Renal cortical epithelial cell (primary cell): ENCODE results near the gene M1AP. TPM values are rescaled to one million over a fixed set of nuclear protein-coding genes. Genes with fewer than 3 reads are reported as not detected.
"Not testable (repeated sequence)": the region's sequence is repeated elsewhere in the genome, so short reads cannot be mapped to it uniquely, and the experiment has no call there.

Experiments used
- DNase-seq: peaks from one replicate; pipeline ENCODE4 v3.0.0-alpha.2; 2011; ENCODE audit warnings: low read depth
- total RNA-seq: library from RNA; depleted of rRNA; stranded (reverse); fragments of >200 nt; gene quantifications from 2 replicates; pipeline ENCODE4 v1.2.3, GENCODE V29; 2014

Gene M1AP
- total RNA-seq, 1 donor from 2014 or later, result 0.85 TPM

DNA sequence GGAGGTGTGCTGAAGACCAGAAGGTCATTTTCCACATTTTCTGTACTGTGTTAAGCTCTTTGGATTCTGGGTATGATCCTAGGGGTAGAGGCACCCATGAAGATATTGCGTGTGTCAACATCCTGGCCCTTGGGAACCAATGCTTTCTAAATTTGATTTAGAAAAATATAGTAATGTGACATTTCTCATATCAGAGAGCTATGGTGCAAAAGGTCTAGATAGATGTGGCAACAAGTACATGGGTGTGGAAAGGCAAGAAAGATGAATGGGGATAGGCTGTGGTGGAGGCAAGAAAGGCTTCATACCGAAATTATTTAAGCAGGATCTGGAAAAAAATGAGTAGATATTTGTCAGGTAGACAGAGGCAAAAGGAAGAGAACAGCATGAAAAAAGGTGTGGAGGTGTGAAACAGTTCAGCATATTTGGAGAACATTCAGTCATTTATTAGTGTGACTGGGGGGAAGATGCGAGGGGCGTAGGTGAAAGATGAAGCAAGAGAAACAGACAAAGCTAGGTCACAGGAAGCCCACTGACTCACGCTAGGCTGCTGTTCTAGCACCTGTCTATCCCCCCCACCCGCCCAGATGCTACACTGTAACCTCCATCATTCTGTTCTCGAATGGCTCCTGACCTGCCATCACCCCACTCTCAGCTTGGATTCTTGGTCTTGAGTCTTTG is 81.9 kb downstream of the M1AP start:
- DNase-seq, result no peak

DNA sequence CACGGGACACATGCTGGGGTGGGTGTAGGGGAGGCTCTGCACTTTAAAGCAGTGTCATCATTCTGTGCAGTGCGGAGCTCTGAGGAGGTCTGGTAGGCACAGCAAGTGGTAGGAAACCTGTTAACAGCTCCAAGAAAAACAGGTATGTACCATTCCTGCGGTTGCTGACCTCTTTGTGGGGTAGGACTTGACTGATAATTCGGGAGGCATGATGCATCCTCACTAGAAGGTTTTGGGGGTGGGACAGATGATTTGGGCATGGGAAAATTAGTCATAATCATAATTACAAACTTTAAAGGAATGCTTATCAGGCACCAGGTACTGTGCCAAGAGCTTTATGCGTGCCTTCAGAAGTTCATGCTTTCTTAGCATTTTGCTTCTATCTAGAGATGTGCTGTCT is 83.9 kb downstream of the M1AP start:
- no peak for DNase-seq

DNA sequence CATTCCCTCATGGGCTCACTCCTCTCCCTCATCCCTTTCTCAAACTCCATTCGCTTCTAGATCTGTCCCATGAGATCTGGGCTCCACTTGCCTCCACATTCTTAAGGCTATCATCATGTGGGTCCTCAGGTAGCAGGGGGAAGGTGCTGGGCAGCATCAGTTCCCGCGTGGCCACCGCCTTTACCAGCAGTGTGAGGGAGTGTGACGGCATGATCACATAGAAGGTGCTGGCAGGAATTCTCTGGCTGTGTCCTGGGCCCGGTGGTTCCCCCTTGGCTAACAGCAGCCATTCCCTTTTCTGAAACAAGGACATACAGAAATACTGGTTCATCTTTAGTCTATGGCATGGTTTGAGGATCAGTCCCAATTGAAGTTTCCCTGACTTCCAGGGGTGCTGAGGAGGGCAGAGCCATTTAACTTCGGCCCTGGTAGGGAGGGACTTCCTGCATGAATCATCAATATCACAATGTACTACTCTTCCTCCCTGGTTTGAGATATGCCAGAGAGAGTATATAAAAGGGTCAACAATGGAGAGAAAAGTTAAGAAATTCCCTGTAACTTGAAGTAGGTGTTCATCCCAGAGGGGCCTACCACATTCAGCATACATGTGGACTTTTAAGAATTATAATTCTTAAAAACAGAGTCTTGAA is 85.9 kb downstream of the M1AP start:
- DNase-seq, result no peak

DNA sequence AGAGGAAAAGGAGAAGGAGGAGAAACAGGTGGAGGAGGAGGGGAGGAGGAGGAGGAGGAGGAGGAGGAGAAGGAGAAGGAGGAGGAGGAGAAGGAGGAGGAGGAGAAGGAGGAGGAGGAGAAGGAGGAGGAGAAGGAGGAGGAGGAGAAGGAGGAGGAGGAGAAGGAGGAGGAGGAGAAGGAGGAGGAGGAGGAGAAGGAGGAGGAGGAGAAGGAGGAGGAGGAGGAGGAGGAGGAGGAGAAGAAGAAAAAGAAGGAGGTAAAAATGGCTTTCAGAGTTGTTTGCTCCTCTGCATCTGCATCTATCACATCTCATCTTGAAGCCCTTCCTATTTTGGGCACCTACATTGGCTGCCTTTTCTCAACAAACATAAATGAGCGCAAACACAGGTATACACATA is 87.1 kb downstream of the M1AP start:
- not testable (repeated sequence) for DNase-seq

DNA sequence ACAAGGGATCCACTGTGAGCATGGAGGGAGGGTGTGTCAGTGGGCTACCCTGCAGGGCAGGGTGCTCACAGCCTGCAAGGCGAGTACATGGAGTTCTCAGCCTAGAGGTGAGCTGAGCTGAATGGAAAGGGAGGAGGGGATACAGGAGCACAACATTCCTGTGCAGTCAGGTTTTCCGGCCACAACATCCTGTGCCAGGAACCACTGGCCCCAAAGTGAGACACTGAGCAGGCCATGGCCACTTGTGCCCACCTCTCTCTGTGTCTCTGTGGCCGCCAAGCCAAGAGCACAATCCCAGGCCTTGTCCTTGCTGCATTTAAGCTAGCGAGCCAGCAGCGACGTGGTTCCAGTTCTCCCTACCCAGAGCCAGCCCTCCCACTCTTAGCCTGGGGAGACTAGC is 87.5 kb downstream of the M1AP start:
- DNase-seq, result peak; percentile 45

DNA sequence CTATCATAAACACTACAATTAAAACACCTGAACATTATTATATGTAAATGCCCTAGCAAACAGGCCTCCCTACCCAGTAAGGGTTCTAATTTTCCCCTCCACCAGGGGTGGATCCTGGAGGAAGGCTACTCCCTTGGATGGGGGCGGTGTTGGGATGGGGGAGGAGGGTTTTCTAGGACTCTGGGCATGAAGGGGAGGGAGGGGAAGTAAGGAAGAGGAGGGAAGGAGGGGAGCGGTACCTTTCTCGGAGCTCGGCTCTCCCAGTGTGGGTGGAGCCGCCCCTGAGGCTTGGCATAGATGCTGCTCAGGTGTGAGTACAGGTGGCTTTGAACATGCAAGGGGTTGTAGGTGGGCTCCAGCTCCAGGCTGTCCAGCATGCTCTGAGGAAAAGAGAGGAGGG is 88.2 kb downstream of the M1AP start:
- DNase-seq, result no peak

DNA sequence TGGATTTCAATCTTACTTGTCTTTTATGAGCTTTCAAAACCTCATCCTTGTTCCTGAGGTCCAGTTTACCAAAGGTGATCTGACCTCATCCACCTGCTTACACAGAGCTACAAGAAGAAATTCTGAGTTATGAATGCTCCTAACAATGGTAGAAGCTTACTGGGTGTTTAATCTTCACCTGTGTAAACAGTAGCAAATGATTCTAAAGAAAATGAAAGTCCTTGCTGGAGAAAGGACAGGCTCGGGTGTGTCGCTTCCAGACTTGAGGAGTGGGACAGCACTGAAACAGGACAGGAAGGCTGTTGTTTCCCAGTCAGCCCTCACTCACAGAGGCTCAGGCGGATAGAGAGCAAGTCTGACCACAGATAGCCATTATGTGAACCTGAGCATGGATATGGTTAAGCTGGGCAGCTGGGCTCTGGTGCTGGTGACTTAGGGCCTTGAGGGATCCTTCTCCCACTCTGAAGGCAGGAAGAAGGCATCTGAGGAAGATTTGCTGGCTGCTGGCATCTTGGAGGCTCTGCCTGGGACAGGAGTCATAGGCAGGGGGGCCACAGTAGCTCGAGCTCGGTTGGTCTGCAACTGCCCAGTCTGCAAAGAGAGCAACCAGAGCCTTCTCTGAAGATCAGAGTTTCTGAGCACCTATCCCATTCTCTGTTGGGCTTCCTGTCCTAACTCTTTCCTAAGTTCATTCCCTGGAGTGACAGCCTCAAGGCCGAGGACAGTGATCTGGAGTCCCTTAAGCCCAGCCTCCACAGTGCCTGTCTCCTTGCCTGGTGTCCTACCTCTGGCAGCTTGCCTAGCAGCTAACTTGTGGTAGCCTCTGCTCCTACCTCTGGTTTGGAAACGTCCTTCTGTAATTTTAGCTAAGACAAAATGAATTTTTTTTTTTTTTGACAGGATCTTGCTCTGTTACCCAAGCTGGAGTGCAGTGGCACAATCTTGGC is 89.6 kb downstream of the M1AP start:
- no peak for DNase-seq

DNA sequence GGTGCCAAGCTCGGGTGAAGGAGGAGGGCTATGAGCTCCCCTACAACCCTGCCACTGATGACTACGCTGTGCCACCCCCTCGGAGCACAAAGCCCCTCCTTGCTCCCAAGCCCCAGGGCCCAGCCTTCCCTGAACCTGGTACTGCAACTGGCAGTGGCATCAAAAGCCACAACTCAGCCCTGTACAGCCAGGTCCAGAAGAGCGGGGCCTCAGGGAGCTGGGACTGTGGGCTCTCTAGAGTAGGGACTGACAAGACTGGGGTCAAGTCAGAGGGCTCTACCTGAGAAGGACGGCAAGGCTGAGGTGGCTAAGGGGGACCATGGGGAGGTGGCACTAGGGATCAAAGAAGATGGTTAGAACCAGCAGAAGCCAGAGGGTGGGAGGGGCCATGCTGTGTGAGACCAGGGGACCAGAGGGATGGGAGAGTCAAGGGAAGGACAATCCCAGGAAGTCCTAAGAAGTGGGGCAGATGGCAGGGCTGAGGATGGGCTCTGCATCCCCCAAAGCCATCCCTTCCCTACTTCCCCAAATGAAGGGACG is 91.2 kb downstream of the M1AP start:
- DNase-seq, result no peak

DNA sequence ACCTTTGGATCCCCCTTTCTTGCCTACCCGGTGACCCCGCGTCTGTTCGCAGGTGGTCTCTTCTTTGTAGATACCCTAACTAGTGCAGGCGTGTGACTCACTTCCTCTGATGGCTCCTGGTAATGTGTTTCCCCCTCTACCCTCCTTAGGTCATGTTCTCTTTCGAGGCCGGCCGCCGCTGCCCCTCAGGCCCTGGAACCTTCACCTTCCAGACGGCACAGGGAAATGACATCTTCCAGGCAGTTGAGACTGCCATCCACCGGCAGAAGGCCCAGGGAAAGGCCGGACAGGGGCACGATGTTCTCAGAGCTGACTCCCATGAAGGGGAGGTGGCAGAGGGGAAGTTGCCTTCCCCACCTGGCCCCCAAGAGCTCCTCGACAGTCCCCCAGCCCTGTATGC is 92.0 kb downstream of the M1AP start:
- no peak for DNase-seq

DNA sequence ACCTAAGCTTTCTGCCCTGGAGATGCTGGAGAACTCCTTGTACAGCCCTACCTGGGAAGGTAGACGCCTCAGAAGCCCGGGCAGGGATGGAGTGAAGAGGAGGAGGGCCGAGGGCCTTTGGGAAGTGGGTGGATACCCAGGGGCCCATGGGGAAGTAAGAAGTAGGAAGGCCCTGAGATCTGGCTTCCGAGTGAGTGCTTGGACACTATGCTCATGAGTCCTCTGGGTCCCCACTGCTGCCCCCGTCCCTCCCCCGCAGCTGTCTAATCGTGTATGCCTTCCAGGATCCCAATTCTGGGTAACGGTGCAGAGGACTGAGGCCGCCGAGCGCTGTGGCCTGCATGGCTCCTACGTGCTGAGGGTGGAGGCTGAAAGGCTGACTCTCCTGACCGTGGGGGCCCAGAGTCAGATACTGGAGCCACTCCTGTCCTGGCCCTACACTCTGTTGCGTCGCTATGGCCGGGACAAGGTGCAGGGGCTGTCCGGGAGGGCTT is 92.5 kb downstream of the M1AP start:
- no peak for DNase-seq

DNA sequence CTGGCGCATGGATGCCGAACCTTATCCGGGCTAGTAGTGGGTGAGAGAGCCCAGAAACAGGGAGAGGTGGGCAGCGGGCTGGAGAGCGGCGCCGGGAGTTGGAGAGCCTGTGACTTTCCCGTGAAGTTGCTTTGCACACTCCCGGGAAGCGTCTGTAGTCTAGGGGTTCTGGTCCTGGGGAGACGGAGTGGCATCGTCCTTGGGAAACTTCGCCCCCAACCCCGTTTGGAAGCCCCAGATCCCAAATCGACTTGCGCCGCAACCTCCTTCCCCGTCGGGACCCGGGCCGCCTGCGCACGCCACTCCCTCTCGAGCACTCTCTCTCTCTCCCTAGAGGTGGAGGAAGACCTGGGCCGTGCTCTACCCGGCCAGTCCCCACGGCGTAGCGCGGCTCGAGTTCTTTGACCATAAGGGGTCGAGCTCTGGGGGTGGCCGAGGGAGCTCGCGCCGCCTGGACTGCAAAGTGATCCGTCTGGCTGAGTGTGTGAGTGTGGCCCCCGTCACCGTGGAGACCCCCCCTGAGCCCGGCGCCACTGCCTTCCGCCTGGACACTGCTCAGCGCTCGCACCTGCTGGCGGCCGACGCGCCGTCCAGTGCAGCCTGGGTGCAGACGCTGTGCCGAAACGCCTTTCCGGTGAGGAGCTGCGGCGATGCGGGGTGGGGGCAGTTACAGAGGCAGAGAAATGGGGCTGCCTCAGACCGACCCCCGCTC is 93.2 kb downstream of the M1AP start:
- peak; percentile 19 for DNase-seq

DNA sequence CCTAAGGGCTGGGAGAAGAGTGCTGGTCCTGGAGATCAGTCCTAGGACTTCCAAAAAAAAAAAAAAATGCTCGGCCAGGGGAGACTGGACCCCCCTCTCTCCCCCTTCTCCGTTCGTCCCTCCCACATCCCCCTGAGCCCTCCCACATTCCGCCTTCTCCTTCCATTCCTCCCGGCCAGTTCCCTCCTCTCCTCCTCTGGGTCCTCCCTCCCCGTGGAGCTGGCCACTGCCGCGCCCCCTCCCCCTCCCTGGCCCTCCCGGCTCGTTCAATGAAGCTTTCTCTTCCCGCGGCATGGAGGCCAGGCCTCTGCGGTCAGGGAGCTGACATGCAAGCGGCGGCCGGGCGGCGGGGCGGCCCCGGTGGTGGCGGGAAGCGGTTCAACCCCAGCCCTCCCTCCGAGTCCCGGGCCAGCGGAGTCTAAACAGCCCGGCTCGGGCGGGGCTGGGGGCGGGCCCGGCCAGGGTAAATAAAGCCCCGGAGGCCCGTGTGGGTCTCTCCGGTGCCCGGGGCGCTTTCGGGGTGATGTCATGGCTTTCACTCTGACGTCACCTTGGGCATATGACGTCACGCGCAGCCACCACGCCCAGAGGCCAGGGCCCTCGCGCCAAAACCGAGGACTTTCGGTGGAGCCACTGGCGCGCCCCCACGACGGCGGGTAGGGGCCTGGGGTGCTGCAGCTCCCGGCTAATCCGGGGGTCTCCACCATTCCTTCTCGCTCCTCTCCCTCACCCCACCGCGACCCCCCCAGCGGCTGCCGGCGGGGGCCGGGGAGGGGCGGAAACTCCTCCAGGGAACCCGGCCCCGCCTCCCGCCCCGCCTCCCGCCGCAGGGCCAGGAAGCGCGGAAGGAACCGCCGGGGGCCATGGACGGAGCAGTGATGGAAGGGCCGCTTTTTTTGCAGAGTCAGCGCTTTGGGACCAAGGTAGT is 94.0 kb downstream of the M1AP start, which contains the start of the genes DOK1 and LOXL3:
Gene DOK1 (plus strand): TSS at position 829 of the 928 bp plus-strand sequence. CDS start 35 bp downstream, at position 864.
Gene LOXL3 (minus strand): TSS at position 51 of the 928 bp plus-strand sequence. CDS start 1,308 bp downstream, outside the sequence.
- DNase-seq, result peak; percentile 53

DNA sequence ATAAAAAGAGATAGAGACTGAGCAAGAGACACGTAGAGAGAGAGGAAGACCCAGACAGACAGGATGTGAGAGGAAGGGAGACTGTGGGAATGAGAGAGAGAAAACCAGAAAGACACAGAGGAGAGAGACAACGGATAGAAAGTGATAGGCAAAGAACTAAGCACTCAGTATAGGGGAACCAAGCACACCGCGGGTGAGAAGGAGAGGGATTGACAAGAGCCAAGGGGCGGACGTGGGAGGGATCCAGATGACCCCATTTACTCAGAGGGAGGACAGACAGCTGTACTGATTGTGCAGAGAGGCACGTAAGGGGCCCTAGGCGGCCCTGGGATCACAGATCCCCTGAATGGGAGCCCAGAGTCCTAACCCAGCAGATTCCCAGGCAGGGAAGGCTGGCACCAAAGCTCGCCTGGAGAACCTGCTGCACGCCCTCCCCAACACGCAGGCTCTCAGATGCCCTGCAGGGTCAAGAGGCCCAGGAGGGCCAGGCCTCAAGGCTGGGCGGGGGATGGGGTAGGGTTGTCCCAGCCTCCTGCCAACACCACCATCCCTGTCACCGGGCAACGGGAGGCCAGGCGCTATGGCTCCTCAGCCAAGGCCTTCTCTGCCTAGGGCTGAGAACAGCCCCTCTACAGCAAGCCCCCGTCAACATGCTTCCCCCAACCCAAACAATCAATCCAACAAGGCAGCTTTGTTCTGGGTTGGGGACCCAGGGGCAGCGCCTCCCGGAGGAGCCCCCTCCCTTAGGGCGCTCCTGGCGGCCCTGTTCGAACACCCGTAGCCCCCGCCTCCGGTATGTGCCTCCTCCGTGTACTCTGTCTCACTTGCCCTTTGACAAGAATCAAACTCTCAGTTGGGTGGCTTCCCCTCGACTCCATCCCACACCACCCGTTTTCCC is 95.0 kb downstream of the M1AP start:
- DNase-seq, result no peak

DNA sequence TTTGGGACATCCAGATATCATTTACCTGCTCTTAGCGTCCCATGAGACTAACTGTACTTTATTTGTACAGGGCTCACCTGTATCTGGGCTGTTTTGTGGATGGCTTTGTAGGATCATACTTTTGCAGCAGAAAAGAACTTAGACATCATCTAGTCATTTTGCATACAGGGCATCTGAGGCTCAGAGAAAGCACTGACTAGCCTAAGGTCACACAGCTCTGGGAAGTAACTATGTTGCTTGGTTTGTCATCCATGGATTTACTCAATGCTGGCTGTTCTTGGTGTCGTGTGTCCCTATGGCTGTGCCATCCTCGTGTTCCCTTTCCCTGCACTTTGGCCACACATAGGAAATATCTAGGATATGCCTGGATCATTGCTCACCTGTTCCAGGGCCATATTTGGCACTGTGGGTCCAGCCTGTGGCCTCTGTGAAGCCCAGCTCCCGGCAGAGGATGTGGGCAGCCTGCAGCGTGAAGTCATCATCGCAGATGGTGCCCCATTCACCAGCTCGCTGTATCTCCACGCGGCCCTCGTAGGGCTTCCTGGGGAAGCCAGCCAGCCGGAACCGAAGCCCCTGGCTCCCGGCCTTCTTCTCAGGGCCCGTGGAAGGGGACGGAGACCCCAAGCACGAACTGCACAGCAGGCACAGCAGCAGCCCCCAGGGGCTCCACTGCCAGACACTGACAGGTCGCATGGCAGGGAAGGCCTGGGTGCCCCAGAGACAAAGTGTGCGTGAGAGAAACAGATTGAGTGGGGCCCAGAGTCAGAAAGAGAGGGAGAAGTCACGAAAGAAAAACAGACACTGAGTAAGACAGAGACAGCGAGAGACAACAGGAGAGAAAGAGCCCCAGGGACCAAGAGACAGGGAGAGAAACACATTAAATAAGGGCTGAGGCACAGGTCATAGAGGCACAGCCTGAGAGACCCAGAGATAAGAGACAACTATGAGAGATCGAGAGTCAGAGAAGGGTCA is 95.9 kb downstream of the M1AP start:
- DNase-seq, result no peak

DNA sequence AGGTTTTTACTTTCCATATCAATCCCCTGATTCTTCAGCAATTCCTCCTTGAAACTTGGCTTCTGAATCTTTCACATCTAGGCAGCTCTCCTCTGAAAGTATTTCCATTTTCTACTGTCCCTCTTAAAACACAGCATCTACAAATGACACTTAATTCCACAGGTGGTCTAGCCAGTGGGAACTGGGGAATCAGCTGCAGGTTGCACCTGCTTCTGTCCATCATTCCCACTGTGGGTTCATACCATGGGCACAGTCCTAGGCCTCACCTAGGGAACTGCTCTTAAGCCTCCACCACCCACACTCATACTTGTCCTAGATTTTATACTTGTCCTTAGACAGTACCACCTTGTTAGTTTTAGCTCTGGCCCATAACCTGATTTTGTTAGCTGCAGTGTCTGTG is 96.6 kb downstream of the M1AP start:
- no peak for DNase-seq

DNA sequence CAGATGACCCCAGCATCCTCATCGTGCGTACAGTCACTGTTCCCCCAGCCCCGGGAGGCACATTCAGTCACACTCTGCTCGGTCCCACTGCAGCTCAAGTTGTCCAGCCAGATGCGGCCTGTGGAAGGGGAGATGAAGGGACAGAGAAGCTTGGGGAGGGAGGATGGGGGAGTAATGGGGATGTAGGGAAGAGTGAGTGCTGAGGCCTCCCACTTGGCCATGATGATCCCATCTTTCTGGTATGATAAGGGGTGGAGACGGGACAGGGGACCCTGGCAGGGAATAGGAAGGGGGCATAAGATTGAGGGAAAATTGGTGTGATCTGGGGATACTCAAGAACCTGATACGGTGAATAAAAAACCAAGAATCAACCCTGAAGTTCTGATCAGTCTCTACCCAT is 97.9 kb downstream of the M1AP start:
- no peak for DNase-seq

DNA sequence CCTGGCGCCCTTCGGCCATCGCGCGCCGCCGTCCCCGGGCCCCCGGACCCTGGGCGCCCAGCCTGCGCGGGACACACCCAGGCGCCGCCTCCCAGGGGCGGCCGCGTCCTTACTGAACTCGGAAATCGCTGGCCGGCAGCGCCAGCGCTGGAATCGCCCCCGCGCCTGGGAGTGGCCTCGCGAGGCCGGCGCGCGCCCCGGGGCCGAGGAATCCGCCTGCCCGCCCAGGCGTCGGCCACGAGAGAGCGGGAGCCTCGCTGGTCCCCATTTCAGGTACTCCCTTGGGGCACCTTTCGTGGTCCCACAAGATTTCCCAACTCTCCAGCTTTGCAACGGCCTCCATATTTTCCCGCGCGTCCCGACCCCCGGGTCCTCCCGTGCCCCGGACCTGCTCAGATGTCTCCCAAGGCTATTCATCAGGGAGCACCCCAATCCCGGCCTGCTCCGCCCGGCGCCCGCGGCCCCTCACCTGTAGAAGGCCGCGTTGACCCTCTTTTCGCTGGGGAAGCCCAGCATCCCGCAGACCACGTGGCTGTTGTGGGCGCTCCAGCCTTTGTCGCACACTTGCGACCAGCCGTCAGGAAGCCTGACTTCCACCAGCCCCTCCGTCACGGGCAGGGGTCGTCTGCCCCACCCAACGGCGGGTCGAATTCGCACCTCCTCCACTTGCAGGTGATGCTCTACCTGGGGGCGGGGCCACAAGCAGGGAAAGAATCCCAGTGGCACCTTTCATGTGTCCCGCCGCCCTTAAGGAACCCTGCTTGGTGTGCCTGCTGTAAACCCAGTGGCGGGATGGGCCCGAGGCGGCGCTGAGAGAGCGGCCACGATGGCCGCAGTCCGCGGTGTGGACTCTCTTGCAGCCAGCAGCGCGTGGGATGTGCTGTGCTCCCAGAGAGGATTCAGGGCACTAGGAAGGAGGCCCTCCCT is 99.0 kb downstream of the M1AP start:
- no peak for DNase-seq
